GM19467 (cell line): ENCODE data around the gene RAB29.
"Not testable (repeated sequence)": the region's sequence is repeated elsewhere in the genome, so short reads cannot be mapped to it uniquely, and the experiment has no call there.

ENCODE experiments used
- ATAC-seq: cut with Tn5 transposase; IDR thresholded peaks from one replicate; pipeline ENCODE4 v1.9.1; 2021; ENCODE audit warnings: mild to moderate bottlenecking, moderate library complexity; ENCODE audit not compliant: unreplicated experiment

The RAB29 gene, protein sequence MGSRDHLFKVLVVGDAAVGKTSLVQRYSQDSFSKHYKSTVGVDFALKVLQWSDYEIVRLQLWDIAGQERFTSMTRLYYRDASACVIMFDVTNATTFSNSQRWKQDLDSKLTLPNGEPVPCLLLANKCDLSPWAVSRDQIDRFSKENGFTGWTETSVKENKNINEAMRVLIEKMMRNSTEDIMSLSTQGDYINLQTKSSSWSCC

DNA sequence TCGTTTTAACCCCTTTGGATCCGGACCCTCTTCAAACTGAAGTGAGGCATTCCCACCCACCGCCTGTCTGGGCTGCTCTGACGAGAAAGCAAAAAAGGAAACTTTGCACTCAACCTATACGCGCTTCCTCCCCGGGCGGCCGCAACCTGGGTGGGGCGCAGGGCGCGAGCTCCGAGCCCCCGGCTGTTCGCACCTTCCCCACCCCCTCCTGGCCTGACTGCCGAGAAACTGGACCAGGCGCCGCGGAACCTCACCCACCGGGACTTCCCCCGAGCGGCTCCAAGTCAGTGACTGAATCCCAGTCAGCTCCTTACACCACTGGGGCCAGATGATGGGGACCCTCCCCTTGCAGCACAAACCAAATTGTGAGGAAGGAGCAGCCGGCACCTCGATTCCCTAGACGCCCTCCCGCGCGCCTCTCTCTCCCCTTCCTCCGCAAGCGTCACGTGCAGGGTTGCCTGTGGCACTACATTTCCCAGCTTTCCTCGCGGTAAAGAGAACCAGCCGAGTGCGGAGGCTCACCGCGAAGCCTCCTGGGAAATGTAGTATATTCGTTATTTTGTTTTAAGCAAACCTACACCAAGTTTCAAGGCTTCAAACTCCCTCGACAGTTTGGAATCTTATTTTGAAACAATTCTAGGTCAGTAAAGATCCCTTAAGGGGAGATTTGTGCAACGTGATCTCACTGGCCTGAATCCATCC is at the start of gene RAB29:
TSS of gene RAB29 (minus strand) at position 468 of the 702 bp plus-strand sequence. CDS start 526 bp downstream, outside the sequence.
- ATAC-seq: peak; percentile 65

DNA sequence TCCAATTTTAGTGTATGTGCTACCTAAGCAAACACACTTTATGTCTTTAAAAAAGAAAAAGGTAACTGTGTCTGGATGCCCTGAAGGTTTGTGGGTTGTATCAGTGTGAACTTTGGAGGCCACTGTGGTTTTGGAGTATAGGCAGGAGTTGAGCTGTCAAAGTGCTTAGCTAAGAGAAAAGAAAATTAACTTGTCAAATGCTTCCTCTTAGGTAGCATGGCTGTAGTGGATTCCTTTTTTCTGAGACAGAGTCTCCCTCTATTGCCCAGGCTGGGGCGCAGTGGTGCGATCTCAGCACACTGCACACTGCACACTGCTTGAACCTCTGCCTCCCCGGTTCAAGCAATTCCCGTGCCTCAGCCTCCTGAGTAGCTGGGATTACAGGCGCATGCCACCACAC is 48.9 kb upstream of the RAB29 start:
- no peak for ATAC-seq

DNA sequence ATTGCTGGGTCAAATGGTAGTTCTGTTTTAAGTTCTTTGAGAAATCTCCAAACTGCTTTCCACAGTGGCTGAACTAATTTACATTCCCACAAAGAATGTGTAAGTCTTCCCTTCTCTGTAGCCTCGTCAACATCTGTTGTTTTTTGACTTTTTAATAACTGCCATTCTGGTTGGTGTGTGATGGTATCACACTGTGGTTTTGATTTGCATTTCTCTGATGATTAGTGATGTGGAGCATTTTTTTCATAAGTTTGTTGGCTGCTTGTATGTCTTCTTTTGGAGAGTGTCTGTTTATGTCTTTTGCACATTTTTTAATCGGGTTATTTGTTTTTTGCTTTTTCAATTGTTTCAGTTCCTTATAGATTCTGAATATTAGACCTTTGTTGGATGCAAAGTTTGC is 48.0 kb upstream of the RAB29 start:
- ATAC-seq: not testable (repeated sequence)

GRCh38 chr1:205822397-205822796 is 47.1 kb upstream of the RAB29 start:
- no peak for ATAC-seq

DNA sequence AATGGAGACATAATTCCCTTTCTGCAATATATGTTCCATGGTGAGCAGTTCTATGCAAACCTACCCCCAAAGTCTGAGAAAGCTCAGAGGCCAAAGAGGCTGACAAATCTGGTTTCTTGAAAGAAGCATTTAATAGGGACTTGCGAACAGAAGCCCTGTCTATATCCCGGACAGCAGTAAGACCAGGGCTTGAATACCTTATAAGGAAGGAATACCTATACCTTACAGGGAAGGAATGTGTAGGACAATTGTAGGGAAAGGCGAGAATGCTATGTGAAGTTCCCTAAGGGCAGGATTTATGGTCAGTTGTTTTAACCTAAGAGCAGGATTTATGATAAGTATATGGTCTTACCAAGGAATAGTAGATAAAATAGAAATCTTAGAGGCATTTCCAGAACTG is 42.7 kb upstream of the RAB29 start:
- ATAC-seq: no peak

GRCh38 chr1:205817364-205817763 is 42.1 kb upstream of the RAB29 start:
- no peak for ATAC-seq

GRCh38 chr1:205813755-205814058 is 38.4 kb upstream of the RAB29 start:
- no peak for ATAC-seq

DNA sequence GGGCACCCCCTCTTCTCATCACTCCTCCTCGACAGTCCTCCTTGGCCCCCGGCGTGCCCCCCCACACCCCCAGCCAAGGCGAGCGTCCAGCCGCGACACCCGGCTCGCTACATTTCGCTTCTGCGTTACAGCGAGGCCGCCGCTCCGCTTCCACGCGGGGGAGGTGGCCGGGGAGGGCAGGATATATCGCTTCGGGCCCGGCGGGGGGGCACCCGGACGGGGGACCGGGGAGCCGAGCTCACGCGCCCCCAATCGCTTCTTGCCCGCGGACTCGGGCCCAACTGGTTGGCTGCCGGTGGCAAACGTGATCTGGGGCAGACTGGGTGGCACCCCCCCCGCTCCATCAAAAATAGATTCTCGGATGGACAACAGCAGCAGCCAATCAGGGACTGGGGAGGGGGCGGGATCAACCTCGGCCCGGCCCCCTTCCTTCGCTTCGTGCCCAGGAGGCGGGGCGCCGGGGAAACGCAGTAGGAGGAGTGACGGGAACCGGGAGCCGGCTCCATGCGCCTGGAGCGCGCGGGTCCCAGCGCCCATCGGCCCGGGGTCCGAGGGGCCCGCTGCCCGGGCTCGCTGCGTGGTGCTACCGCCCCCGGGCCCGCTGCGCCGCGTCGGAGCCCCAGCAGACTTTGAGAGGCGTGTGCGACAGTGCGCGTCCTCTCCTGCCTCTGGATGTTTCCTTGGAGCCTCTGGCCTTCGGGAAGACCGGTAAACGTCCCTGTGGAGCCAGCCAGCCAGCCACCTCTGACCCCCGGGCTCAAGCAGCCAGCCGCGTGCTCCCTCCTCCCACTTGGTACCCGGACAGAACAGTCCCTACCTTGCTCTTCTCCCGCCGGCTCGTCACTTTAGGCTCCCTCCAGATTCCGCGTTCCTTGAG is 37.8 kb upstream of the RAB29 start, which contains the start of gene SLC41A1:
TSS of gene SLC41A1 (minus strand) at position 321 of the 877 bp plus-strand sequence. CDS start 2,757 bp downstream, outside the sequence.
- peak; percentile 82 for ATAC-seq

DNA sequence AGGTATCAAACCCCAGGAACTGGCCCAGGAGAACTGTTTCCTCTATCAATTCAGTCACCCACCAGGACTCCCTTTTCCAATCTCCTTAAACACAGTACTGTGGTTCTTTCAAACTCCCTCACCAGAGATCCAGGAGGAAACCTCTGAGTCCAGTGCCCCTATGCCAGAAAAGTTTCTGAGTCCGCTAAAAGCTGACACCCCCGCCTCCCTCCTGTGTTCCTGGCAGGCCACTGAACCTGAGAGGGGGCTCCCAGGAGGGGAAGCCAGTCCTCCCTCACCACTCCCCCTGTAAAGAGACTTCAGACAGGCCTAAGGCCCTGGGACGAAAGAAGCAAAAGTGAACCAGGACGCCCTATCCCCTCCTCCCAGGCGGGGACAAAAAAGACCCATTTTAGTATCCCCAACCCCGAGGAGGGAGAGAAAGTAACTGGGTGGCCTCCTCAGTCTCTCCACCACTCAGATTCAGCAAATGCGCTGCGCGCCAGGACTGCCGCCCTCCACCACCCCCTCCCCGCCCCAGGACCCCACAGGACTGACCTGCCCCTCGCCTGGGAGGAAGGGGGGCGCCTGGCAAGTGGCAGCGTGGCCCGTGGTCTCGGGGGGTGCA is 37.1 kb upstream of the RAB29 start:
- ATAC-seq: no peak

DNA sequence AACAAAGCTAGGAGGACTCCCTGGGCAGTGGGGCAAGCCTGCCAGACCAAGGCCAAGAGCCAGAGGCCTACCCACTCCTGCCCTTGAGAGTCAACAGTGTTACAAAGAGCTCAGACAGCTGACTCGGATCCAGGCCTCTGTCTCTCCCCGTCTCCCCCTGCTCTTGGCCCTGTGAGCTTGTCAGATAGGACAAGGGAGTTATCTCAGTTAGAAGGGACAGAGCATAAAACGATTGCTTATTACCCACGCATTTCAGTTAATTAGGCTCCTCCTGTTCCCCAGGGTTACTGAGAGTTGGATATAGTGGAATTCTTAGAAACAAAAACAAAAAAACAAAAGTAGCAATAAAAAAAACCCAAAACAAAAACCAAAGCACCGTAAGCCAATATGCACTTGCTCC is 36.4 kb upstream of the RAB29 start:
- no peak for ATAC-seq

GRCh38 chr1:205810448-205811157 is 35.3 kb upstream of the RAB29 start:
- no peak for ATAC-seq

GRCh38 chr1:205809942-205810345 is 34.7 kb upstream of the RAB29 start:
- no peak for ATAC-seq

DNA sequence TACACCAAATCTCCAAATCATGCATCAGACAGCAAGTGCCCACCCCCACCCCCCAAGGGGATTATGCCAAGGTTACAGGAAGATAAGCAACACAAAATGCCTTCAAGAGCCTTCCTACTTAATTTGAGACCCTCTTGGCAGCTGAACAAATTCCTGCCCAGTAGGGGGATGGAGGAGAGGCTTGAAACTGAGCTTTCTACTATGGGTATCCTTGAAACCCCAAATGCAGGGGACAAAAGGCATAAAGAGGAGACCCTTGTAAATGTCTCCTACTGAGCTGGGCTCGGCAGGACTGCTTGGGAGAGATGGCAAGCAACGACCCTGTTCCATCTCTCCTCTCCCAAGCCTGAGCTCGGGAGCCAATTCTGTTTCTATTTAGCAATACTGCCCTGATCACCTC is 34.2 kb upstream of the RAB29 start:
- ATAC-seq: no peak

DNA sequence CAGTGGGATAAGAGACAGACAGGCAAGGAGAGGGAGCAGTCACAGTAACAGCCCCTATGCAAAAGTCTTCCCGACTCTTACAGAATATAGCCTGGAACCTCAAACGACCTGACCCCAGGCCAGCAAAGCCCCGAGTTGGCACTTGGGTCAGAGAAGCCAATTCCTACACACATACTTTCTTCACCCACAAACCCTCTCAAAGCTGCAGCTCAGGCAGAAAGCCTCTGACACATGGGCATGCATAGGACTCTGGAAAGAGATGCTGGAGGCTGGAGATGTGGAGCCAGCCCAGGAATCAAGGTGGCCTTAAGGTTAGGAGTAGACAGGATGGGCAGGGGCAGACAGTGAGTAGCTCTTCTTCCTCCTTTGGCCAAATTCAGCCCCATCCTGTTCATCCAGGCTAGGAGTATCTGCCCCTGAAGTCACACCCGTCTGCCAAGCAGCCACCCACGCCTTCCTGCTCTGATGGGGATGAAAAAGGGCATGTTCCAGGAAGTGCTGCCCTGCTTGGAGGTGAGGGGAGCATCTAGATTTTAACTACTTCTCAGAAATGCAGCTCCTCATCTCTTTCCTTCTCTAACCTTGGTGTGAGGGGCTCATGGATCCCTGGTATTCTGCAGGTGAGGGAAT is 29.9 kb upstream of the RAB29 start:
- no peak for ATAC-seq

- ATAC-seq: no peak
Measured at GRCh38 chr1:205804605-205805004, 29.3 kb upstream of the RAB29 start.

DNA sequence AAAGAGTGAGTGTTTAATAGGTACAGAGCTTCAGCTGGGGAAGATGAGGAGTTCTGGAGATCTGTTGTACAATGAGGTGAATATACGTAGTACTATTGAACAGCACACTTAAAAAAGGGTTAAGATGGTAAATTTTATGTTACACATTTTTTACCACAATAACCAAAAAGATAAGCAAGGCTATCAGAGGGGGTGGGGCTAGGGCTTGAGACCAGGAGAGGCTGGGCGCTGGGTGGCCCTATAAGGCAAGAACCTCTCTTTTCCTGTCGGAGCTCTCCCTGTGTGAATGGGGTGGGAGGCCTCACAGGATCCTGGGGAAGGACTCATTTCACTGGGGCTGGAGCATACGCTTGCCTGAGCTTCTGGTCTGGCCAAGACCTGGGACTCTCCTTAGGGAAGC is 28.7 kb upstream of the RAB29 start:
- ATAC-seq: no peak

- ATAC-seq: no peak
Measured at GRCh38 chr1:205802060-205802459, 26.8 kb upstream of the RAB29 start.

DNA sequence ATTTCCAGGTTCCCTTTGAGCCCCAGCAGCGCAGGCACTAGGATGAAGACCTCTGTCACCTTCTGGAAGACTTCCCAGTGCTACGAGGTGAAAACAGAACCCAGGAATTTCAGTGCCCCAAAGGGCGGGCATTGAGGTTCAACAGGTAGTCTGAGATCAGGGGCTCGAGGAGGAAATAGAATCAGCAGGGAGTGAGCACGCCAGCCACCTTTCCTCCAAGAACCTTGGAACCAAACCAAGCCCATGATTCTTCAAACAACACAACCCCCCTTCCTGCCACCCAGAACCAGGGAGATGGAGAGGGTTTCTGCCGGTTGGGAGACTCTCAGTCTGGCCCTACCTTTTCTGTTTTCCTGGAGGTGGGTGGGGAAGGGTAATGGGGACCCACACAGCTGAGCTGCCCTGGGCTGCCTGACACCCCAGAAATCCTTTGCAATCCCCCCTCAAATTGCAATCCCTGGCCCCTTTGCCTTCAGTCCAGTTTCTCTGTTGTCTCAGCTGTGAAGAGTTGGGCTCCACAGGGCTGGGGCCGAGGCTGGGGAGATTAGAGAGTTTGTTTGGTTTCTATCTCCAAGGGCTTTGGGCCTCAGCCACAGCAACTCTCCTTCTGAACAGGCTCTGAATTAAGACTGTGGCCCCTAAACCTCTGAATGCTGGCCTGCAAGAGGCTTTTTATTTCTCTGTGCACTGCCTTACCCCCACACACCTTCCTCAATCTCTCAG is 25.9 kb upstream of the RAB29 start:
- ATAC-seq: no peak

DNA sequence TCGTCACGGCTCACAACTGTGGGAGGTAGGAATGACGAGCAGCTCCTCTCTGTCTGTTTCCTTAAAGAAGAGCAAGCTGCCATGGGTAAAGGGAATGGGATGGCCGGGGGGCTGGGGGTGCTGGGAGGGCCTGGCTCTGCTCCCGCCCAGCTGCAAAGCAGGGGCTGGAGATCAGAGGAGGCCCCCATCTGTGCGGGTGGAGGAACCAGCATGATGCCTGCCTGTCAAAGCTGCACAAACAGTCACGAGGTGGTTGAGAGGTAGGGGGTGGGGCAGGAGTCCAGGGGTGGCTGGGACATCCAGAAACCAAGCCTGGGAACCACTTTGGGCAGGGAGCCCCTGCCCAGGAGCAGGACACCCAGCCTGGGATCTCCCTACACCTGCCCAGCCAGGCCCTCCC is 25.1 kb upstream of the RAB29 start:
- no peak for ATAC-seq

GRCh38 chr1:205798577-205798976 is 23.3 kb upstream of the RAB29 start:
- ATAC-seq: no peak
